Astrocyte (in vitro differentiated cells and primary cell): ENCODE results near the gene GFRA1. TPM values are rescaled to one million over a fixed set of nuclear protein-coding genes. Genes with fewer than 3 reads are reported as not detected.

Source experiments
- DNase-seq: peaks from one replicate; pipeline ENCODE4 v3.0.0-alpha.2; 2010; ENCODE audit warnings: low read depth
- FAIRE-seq: peaks from 2 replicates; lab custom pipeline; 2011; peaks lifted over from hg19 to GRCh38; lab: Jason Lieb, UNC
- H2AFZ ChIP-seq: 2 replicates; pipeline ENCODE4 v1.6.0; 2012; ENCODE audit warnings: low read depth, low read length, inconsistent platforms
- H3K27ac ChIP-seq: 2 replicates; pipeline ENCODE4 v1.5.1; 2011; ENCODE audit warnings: low read depth, low read length, inconsistent platforms
- H3K27me3 ChIP-seq: 2 replicates; pipeline ENCODE4 v1.6.0; 2011; ENCODE audit warnings: low read length, inconsistent platforms; ENCODE audit not compliant: insufficient read depth
- H3K36me3 ChIP-seq: 2 replicates; pipeline ENCODE4 v1.5.1; 2011; ENCODE audit warnings: low read length, inconsistent platforms; ENCODE audit not compliant: insufficient read depth
- H3K4me1 ChIP-seq: 2 replicates; pipeline ENCODE4 v1.5.1; 2011; ENCODE audit warnings: low read length, inconsistent platforms; ENCODE audit not compliant: insufficient read depth
- H3K4me2 ChIP-seq: 2 replicates; pipeline ENCODE4 v1.6.0; 2012; ENCODE audit warnings: low read length, inconsistent platforms
- H3K4me3 ChIP-seq: 2 replicates; pipeline ENCODE4 v1.5.1; 2011; ENCODE audit warnings: low read depth, mild to moderate bottlenecking, low read length, inconsistent platforms; ENCODE audit not compliant: insufficient read depth
- H3K79me2 ChIP-seq: 2 replicates; pipeline ENCODE4 v1.6.0; 2012; ENCODE audit warnings: mild to moderate bottlenecking, low read length, inconsistent platforms; ENCODE audit not compliant: insufficient read depth
- H3K9ac ChIP-seq: 2 replicates; pipeline ENCODE4 v1.6.0; 2012; ENCODE audit warnings: mild to moderate bottlenecking, low read length, inconsistent platforms
- H3K9me3 ChIP-seq: 2 replicates; pipeline ENCODE4 v1.5.1; 2012; ENCODE audit warnings: low read depth, mild to moderate bottlenecking, low read length, inconsistent platforms; ENCODE audit not compliant: insufficient read depth
- H4K20me1 ChIP-seq: 2 replicates; pipeline ENCODE4 v1.6.0; 2012; ENCODE audit warnings: low read length, inconsistent platforms; ENCODE audit not compliant: insufficient read depth
- H3K27ac Mint-ChIP-seq: one replicate; pipeline ENCODE4 v1.8.0; 2021; ENCODE audit warnings: mild to moderate bottlenecking, mixed read lengths; ENCODE audit not compliant: unreplicated experiment
- H3K27me3 Mint-ChIP-seq: one replicate; pipeline ENCODE4 v1.8.0; 2021; ENCODE audit warnings: low read depth, mixed read lengths; ENCODE audit not compliant: unreplicated experiment
- H3K36me3 Mint-ChIP-seq: one replicate; pipeline ENCODE4 v1.8.0; 2021; ENCODE audit warnings: low read depth, mixed read lengths; ENCODE audit not compliant: unreplicated experiment
- H3K4me1 Mint-ChIP-seq: one replicate; pipeline ENCODE4 v1.8.0; 2021; ENCODE audit warnings: low read depth, mixed read lengths; ENCODE audit not compliant: unreplicated experiment
- H3K4me3 Mint-ChIP-seq: one replicate; pipeline ENCODE4 v1.8.0; 2021; ENCODE audit warnings: mild to moderate bottlenecking, moderate library complexity, mixed read lengths; ENCODE audit not compliant: unreplicated experiment
- H3K9me3 Mint-ChIP-seq: one replicate; pipeline ENCODE4 v1.8.0; 2021; ENCODE audit warnings: mild to moderate bottlenecking, mixed read lengths; ENCODE audit not compliant: unreplicated experiment
- EZH2 ChIP-seq: IDR thresholded peaks from 2 replicates; pipeline ENCODE4 v1.6.1; 2012; ENCODE audit warnings: mild to moderate bottlenecking, low read length, inconsistent platforms; ENCODE audit not compliant: insufficient read depth
- total RNA-seq: library from RNA; stranded (reverse); gene quantifications from 2 replicates; pipeline ENCODE4 v1.2.1, GENCODE V29; 2021
- TF ChIP-seq, protein P1 (sequence below): IDR thresholded peaks from 2 replicates; pipeline ENCODE4 v1.5.1; 2011; ENCODE audit warnings: low read depth, mild to moderate bottlenecking, inconsistent platforms, low read length, moderate library complexity; ENCODE audit not compliant: insufficient read depth

The GFRA1 gene
- total RNA-seq, 1 donor from 2014 or later, result 24.2 TPM

DNA sequence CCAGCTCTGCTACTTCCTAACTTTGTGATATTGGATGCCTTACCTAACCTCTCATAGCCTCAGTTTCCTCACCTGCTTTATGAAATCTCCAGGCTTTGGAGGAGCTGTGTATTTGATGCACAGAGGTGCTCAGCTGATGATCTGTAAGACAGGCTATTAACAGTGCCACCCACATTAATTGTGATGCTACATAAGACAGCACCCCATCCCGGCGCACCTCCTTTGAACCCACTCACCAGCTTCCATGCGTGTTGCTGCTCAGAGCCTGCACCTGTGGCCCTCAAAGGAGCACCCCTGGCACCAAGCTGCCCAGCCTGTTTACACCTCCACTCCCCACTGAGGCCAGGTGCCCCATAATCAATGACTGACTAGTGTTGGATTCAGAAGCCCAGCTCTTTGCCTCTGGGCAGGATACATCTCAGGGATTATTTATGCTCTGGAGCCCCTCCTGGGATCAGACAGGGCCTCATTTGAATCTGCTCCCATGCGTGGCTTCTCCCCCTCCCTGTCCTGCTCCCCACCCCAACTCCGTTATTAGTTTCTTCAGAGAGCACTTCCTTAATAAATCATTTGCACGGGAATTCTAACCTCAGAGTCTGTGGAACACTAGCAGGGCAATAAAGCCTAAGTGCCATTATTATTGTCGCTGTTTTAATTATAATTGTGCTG, 87.7 kb downstream of the GFRA1 start:
- Histone ChIP-seq H3K27ac (no peak overlapping the region), H3K27me3 (no peaks in the 10 kb centered on the region), H3K4me1 (no peaks in the 10 kb centered on the region), H3K36me3 (no peaks in the 10 kb centered on the region), H3K9me3 (no peaks in the 10 kb centered on the region), H3K4me2 (no peak overlapping the region), H3K79me2 (no peaks in the 10 kb centered on the region), H3K4me3 (no peak overlapping the region), H3K9ac (no peak overlapping the region), H2AFZ (no peak overlapping the region), H4K20me1 (peaks cover 3% of the 10 kb centered on the region)
- no peak for FAIRE-seq
- Mint-ChIP-seq H3K4me1 (no peaks in the 10 kb centered on the region), H3K36me3 (no peaks in the 10 kb centered on the region), H3K27ac (no peak overlapping the region), H3K9me3 (no peaks in the 10 kb centered on the region), H3K4me3 (no peak overlapping the region), H3K27me3 (peaks cover 16% of the 10 kb centered on the region)
- TF ChIP-seq, protein P1, sequence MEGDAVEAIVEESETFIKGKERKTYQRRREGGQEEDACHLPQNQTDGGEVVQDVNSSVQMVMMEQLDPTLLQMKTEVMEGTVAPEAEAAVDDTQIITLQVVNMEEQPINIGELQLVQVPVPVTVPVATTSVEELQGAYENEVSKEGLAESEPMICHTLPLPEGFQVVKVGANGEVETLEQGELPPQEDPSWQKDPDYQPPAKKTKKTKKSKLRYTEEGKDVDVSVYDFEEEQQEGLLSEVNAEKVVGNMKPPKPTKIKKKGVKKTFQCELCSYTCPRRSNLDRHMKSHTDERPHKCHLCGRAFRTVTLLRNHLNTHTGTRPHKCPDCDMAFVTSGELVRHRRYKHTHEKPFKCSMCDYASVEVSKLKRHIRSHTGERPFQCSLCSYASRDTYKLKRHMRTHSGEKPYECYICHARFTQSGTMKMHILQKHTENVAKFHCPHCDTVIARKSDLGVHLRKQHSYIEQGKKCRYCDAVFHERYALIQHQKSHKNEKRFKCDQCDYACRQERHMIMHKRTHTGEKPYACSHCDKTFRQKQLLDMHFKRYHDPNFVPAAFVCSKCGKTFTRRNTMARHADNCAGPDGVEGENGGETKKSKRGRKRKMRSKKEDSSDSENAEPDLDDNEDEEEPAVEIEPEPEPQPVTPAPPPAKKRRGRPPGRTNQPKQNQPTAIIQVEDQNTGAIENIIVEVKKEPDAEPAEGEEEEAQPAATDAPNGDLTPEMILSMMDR, result no peak
- no peak for TF ChIP-seq EZH2
- no peak for DNase-seq

GRCh38 chr10:116184512-116184794, 88.6 kb downstream of the GFRA1 start:
- Mint-ChIP-seq H3K27me3 (peaks cover 15% of the 10 kb centered on the region), H3K9me3 (no peaks in the 10 kb centered on the region), H3K27ac (no peak overlapping the region), H3K4me3 (no peak overlapping the region), H3K4me1 (no peaks in the 10 kb centered on the region), H3K36me3 (no peaks in the 10 kb centered on the region)
- H3K79me2 ChIP-seq, result no peaks in the 10 kb centered on the region
- no peaks in the 10 kb centered on the region for H3K36me3 ChIP-seq
- H2AFZ ChIP-seq, result no peak overlapping the region
- H3K9ac ChIP-seq, result no peak overlapping the region
- no peak overlapping the region for H3K4me3 ChIP-seq
- DNase-seq, result no peak
- peaks cover 3% of the 10 kb centered on the region for H4K20me1 ChIP-seq
- no peaks in the 10 kb centered on the region for H3K9me3 ChIP-seq
- H3K27me3 ChIP-seq, result no peaks in the 10 kb centered on the region
- no peak for TF ChIP-seq EZH2
- TF ChIP-seq, protein P1, result no peak
- FAIRE-seq, result no peak
- no peak overlapping the region for H3K27ac ChIP-seq
- no peak overlapping the region for H3K4me2 ChIP-seq
- H3K4me1 ChIP-seq, result no peaks in the 10 kb centered on the region

- no peaks in the 10 kb centered on the region for H3K4me1 ChIP-seq
- no peak overlapping the region for H3K4me2 ChIP-seq
Observed at GRCh38 chr10:116183733-116184511, 89.1 kb downstream of the GFRA1 start.

More at GRCh38 chr10:116183733-116184511, 89.1 kb downstream of the GFRA1 start:
- no peak for FAIRE-seq
- Histone ChIP-seq H3K9me3 (no peaks in the 10 kb centered on the region), H4K20me1 (peaks cover 3% of the 10 kb centered on the region), H3K27ac (no peak overlapping the region), H2AFZ (no peak overlapping the region), H3K4me3 (no peak overlapping the region), H3K9ac (no peak overlapping the region), H3K27me3 (no peaks in the 10 kb centered on the region), H3K79me2 (no peaks in the 10 kb centered on the region), H3K36me3 (no peaks in the 10 kb centered on the region)
- Mint-ChIP-seq H3K9me3 (no peaks in the 10 kb centered on the region), H3K27ac (no peak overlapping the region), H3K4me1 (no peaks in the 10 kb centered on the region), H3K4me3 (no peak overlapping the region), H3K27me3 (peaks cover 17% of the 10 kb centered on the region), H3K36me3 (no peaks in the 10 kb centered on the region)
- peak; percentile 17 for DNase-seq
- TF ChIP-seq, protein P1, result no peak
- TF ChIP-seq EZH2, result no peak
